ENCODE results near the gene ATP1A4. TPM values are rescaled to one million over a fixed set of nuclear protein-coding genes. Genes with fewer than 3 reads are reported as not detected.

Gene ATP1A4
- total RNA-seq, 1 donor from 2014 or later, result not detected

DNA sequence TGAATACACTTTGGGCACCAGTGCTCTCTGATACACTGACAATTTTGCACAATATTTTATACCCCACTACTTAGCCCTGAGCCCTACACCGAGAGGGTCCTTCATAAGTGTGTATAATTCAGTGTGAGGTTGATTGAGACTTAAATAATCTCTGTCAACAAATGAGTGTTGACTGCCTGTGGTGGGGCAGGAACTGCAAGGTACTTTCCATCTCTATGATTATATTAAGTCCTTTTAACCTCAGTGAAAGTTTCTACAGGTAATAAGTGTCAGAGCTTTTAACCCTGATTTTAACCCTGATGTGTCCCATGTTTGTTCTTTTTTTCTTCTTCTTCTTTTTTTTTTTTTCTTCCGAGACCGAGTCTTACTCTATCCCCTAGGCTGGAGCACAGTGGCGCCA, 44.7 kb downstream of the ATP1A4 start:
- TF ChIP-seq, protein P1, sequence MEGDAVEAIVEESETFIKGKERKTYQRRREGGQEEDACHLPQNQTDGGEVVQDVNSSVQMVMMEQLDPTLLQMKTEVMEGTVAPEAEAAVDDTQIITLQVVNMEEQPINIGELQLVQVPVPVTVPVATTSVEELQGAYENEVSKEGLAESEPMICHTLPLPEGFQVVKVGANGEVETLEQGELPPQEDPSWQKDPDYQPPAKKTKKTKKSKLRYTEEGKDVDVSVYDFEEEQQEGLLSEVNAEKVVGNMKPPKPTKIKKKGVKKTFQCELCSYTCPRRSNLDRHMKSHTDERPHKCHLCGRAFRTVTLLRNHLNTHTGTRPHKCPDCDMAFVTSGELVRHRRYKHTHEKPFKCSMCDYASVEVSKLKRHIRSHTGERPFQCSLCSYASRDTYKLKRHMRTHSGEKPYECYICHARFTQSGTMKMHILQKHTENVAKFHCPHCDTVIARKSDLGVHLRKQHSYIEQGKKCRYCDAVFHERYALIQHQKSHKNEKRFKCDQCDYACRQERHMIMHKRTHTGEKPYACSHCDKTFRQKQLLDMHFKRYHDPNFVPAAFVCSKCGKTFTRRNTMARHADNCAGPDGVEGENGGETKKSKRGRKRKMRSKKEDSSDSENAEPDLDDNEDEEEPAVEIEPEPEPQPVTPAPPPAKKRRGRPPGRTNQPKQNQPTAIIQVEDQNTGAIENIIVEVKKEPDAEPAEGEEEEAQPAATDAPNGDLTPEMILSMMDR (IDR thresholded peaks at IDR 0.05; ENCODE audit: partially characterized antibody, unreplicated experiment), result no peak
- Mint-ChIP-seq H3K9me3 (ENCODE audit: unreplicated experiment) (no peaks in the 10 kb centered on the region), H3K27me3 (ENCODE audit: unreplicated experiment) (peaks cover 1% of the 10 kb centered on the region), H3K4me1 (ENCODE audit: low read depth, unreplicated experiment) (peaks cover 2% of the 10 kb centered on the region), H3K4me3 (ENCODE audit: unreplicated experiment) (no peak overlapping the region), H3K36me3 (ENCODE audit: unreplicated experiment) (no peaks in the 10 kb centered on the region), H3K27ac (ENCODE audit: unreplicated experiment) (no peak overlapping the region)
- no peak for DNase-seq

DNA sequence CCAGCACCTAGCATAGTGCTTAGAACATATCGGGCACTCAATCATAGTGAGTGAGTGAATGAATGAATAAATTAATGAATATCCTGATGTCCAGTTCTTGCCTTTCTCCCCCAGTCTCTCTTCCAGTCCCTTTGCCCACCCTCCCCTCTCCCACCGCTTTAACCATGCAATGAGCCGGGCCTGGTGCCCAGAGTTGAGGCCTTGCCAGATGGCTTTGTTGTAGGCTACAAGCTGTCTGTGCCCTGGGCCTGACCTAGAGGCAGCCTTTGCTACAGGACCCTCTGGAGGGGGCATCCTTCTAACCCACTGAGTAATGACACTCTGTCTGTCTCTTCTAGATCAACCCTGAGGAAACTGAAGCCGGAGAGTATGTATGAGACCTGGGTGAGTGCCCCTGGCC, 45.8 kb downstream of the ATP1A4 start:
- no peak overlapping the region for H3K4me3 Mint-ChIP-seq (ENCODE audit: unreplicated experiment)
- TF ChIP-seq, protein P1 (IDR thresholded peaks at IDR 0.05; ENCODE audit: partially characterized antibody, unreplicated experiment), result no peak
- no peaks in the 10 kb centered on the region for H3K9me3 Mint-ChIP-seq (ENCODE audit: unreplicated experiment)
- no peaks in the 10 kb centered on the region for H3K36me3 Mint-ChIP-seq (ENCODE audit: unreplicated experiment)
- H3K27me3 Mint-ChIP-seq (ENCODE audit: unreplicated experiment), result peaks cover 1% of the 10 kb centered on the region
- no peak for DNase-seq
- peaks cover 2% of the 10 kb centered on the region for H3K4me1 Mint-ChIP-seq (ENCODE audit: low read depth, unreplicated experiment)
- H3K27ac Mint-ChIP-seq (ENCODE audit: unreplicated experiment), result no peak overlapping the region

DNA sequence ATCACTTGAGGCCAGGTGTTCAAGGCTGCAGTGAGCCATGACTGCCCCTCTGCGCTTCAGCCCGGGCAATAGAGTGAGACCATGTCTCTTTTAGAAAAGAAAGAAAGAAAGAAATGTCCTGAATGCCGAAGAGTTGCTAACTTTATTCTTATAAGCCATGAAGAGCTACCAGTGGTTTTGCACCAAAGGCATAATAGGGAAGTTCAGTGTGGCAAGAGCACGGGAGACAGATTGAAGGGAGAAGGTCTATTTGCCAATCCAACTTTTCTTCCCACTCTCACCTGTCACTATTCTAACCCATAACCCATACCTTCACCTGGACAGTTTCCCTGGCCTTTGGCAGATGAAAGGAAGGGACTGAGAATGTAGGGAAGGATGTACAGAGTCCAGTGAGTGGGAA, 49.4 kb downstream of the ATP1A4 start:
- no peak overlapping the region for H3K4me3 Mint-ChIP-seq (ENCODE audit: unreplicated experiment)
- peaks cover 7% of the 10 kb centered on the region for H3K27me3 Mint-ChIP-seq (ENCODE audit: unreplicated experiment)
- H3K36me3 Mint-ChIP-seq (ENCODE audit: unreplicated experiment), result no peaks in the 10 kb centered on the region
- DNase-seq, result no peak
- peaks cover 4% of the 10 kb centered on the region for H3K4me1 Mint-ChIP-seq (ENCODE audit: low read depth, unreplicated experiment)
- H3K9me3 Mint-ChIP-seq (ENCODE audit: unreplicated experiment), result no peaks in the 10 kb centered on the region
- TF ChIP-seq, protein P1 (IDR thresholded peaks at IDR 0.05; ENCODE audit: partially characterized antibody, unreplicated experiment), result no peak
- no peak overlapping the region for H3K27ac Mint-ChIP-seq (ENCODE audit: unreplicated experiment)

DNA sequence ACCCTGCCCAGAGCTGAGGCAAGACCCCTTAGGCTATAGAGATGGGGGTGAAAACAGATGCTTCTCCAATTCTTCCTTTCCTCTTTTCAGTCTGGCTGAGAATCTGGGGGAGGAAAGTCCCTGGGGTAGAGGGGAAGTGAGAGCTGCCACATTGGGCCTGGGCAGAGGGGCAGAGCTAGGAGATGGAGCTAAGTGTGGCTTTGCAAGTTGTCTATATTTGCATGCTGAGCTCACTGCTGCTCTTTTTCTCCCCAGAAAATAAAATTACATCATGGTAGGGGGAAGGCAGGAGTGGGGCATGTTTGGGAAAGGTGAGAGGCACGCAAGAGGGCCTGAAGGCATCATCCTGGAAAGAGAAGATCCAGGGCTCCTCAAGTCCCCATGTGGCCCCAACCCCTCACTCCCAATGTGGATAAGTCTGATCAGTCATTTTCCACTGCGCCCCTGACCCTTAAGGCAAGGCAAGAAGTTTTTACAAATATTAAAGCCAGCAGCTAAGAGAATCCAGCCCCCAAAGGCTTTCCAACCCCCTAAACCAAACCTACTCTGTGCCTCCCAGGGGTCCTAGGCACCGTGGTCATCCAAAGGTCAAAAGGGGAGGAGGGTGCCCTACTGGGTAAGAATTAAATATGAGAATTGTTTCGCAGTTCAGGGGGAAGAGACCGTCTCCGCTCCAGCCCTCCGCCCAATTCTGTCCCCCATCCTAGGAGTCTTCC, 53.3 kb downstream of the ATP1A4 start:
- Mint-ChIP-seq H3K4me3 (ENCODE audit: unreplicated experiment) (peak overlapping the region; percentile 79), H3K9me3 (ENCODE audit: unreplicated experiment) (peaks cover 4% of the 10 kb centered on the region), H3K27ac (ENCODE audit: unreplicated experiment) (peak overlapping the region; percentile 54), H3K4me1 (ENCODE audit: low read depth, unreplicated experiment) (peaks cover 21% of the 10 kb centered on the region), H3K27me3 (ENCODE audit: unreplicated experiment) (peaks cover 14% of the 10 kb centered on the region), H3K36me3 (ENCODE audit: unreplicated experiment) (no peaks in the 10 kb centered on the region)
- no peak for DNase-seq
- TF ChIP-seq, protein P1 (IDR thresholded peaks at IDR 0.05; ENCODE audit: partially characterized antibody, unreplicated experiment), result no peak

DNA sequence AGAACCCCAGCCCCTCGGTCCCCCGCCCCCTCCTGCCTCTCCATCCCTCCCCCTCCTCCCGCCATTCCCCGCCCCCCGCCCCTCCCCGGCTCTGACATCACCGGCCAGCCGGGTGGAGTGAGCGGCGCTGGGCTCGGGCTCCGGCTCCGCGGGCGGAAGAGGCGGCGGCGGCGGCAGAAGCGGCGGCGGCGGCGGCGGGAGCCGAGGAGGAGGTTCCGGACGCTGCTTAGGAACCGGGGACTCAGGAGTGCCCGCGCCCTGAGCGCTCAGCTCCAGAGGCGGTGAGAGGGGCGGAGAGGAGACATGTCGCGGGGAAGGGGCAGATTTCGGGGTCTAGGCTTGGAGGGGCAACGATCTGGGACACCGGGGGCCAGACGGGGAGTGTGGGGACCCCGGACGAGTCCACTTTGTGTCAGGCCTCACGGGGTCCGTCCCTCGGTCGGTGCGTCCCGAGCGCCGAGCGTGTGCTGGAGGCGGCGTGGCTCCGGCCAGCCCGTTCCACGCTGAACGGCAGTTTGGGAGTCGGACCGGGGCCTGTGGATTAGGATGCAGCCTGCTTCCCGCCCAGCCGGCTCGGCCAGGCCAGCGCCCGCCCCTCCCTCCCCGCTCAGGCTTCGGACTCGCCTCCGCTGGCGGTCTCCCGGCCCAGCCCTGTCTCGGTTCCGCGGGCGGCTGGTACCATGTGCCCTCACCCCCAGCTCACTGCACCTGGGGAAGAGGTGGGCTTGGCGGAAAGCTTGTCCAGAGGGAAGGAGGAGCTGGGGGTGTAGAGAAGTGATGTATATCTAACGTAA, 54.0 kb downstream of the ATP1A4 start, which contains the start of gene PEA15:
Gene PEA15 (plus strand): TSS at position 143 of the 794 bp plus-strand sequence. CDS start 6,161 bp downstream, outside the sequence.
- Mint-ChIP-seq H3K36me3 (ENCODE audit: unreplicated experiment) (no peaks in the 10 kb centered on the region), H3K4me3 (ENCODE audit: unreplicated experiment) (peak within 1 kb of the TSS; percentile 81), H3K27me3 (ENCODE audit: unreplicated experiment) (peaks cover 14% of the 10 kb centered on the region), H3K27ac (ENCODE audit: unreplicated experiment) (peak within 1 kb of the TSS; percentile 54), H3K4me1 (ENCODE audit: low read depth, unreplicated experiment) (peaks cover 29% of the 10 kb centered on the region), H3K9me3 (ENCODE audit: unreplicated experiment) (peaks cover 4% of the 10 kb centered on the region)
- peak; percentile 83 for DNase-seq
- TF ChIP-seq, protein P1 (IDR thresholded peaks at IDR 0.05; ENCODE audit: partially characterized antibody, unreplicated experiment), result no peak
